ENCODE measurements around the gene DGUOK. TPM values are rescaled to one million over a fixed set of nuclear protein-coding genes. Genes with fewer than 3 reads are reported as not detected.

The DGUOK gene
- total RNA-seq, 1 donor from 2014 or later, result 98.0 TPM

DNA sequence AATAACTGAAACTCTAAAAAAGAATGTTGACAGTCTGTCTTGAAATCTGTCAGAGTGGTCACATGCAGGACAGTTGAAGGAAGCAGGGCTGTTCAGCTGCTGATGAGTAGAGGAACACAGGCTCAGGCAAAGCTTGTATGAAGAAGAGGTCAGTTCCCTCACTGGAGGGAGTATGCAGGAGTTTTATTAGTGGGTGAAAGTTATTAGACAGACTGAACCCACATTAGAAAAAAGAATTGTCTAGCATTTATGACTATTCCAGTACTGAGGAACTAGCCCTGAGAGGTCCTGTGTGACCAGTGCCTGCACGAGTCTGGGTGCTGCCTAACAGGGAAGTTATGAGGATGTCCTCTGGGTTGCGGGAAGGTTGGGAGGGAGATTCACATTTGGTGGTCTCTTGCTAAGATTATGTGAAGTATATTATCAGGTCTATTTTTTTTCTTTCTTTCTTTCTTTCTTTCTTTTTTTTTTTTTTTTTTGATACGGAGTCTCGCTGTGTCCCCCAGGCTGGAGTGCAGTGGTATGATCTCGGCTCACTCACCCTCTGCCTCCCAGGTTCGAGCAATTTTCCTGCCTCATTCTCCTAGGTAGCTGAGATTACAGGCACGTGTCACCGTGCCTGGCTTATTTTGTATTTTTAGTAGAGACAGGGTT, 67.6 kb downstream of the DGUOK start:
- intact Hi-C loops (cut with micrococcal nuclease), result loop anchor here (1.0 kb wide), 1 partner anchor 8 kb away; no protein-coding TSS in a partner anchor
- Mint-ChIP-seq H3K27me3 (ENCODE audit: insufficient read depth) (no peaks in the 10 kb centered on the region), H3K4me3 (no peak overlapping the region), H3K4me1 (ENCODE audit: low read depth) (peaks cover 52% of the 10 kb centered on the region), H3K36me3 (ENCODE audit: low read depth) (peaks cover 40% of the 10 kb centered on the region), H3K27ac (peak overlapping the region; percentile 14), H3K9me3 (peaks cover 16% of the 10 kb centered on the region)
- no peak for DNase-seq (ENCODE audit: low spot score)

DNA sequence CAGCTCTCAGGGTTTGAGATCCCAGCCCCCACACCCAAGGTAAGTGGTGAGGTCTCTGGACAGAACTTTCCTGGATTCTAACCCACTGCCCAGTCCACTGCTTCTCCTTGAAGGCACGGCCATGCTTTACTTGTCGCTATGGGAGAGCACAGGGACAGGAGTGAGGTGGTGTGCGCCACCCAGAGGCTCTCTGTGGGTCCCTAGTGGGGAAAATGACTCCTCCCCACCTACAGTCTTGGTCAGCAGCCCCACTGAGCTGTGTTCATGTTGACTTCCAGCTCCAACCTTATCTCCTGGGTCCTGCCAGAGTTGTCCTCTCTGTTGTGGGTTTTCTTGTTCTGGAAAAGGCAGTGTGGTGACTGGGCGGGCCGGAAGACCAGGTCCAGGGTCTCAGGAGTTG, 69.1 kb downstream of the DGUOK start:
- peaks cover 54% of the 10 kb centered on the region for H3K4me1 Mint-ChIP-seq (ENCODE audit: low read depth)
- H3K27me3 Mint-ChIP-seq (ENCODE audit: insufficient read depth), result no peaks in the 10 kb centered on the region
- peaks cover 25% of the 10 kb centered on the region for H3K36me3 Mint-ChIP-seq (ENCODE audit: low read depth)
- intact Hi-C loops (cut with micrococcal nuclease), result no loop called here
- H3K9me3 Mint-ChIP-seq, result peaks cover 9% of the 10 kb centered on the region
- no peak overlapping the region for H3K27ac Mint-ChIP-seq
- no peak for DNase-seq (ENCODE audit: low spot score)
- no peak overlapping the region for H3K4me3 Mint-ChIP-seq

DNA sequence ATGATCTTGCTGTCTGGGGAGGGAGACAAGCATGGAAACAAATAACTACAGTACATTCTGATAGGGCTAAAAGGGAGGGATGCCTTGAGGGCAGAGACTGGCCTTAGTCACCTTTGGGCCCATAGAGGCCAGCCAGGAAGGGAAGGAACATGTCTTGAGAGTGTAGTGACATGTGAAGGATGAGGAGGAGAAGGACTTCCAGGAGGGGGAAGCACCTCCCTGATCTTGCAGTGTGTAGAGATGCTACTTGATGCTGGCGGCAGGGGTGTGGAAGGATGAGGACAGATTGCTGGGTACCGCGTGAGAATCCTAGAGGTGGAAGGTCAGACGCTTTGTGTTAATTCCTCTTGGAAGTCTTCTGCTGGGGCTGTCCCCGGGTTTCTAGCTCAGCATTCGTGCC, 71.1 kb downstream of the DGUOK start:
- no peak for DNase-seq (ENCODE audit: low spot score)
- Mint-ChIP-seq H3K36me3 (ENCODE audit: low read depth) (peaks cover 11% of the 10 kb centered on the region), H3K4me1 (ENCODE audit: low read depth) (peaks cover 67% of the 10 kb centered on the region), H3K9me3 (no peaks in the 10 kb centered on the region), H3K27ac (peak overlapping the region; percentile 1), H3K4me3 (no peak overlapping the region), H3K27me3 (ENCODE audit: insufficient read depth) (peaks cover 2% of the 10 kb centered on the region)
- intact Hi-C loops (cut with micrococcal nuclease), result no loop called here

DNA sequence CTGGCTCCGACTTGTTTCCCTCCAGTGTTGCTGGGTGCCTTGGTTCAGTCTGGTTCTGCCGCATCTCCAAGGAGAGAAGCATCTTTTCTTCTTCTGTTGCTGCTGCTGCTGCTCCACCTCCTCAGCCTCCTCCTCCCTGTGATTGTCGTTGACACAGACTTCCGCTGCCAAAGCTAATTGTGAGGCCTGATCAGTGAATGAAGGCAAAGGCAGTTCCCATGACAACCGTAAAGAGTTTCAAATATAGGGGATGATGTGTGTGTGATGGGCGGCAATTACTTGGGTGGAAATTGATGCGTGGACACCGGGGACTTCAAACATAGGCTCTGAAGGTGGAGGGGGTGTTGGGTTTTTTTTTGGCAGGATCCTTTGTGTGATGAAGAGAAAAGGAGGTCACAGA, 71.8 kb downstream of the DGUOK start:
- Mint-ChIP-seq H3K27me3 (ENCODE audit: insufficient read depth) (peaks cover 2% of the 10 kb centered on the region), H3K4me3 (no peak overlapping the region), H3K27ac (peak overlapping the region; percentile 83), H3K9me3 (no peaks in the 10 kb centered on the region), H3K36me3 (ENCODE audit: low read depth) (peaks cover 12% of the 10 kb centered on the region), H3K4me1 (ENCODE audit: low read depth) (peaks cover 70% of the 10 kb centered on the region)
- intact Hi-C loops (cut with micrococcal nuclease), result no loop called here
- no peak for DNase-seq (ENCODE audit: low spot score)

DNA sequence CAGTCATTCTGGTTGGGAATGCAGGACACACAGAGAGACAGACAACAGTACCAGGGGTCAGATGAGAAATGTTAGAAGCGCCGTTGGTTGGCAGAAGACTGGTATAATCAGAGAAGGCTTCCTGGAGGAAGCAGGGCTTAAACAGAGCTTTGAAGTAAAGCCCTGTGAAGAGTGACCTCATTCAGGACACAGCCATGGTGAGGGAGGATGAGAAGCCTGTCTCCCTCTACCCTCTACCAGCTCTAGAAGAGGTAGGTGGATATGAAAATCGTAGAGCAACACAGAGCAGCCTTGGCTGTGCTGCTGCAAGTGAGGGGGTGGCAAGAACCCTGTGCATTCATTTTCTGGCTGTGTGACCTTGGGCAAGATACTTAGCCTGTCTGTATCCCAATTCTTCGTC, 72.3 kb downstream of the DGUOK start:
- no peak overlapping the region for H3K4me3 Mint-ChIP-seq
- DNase-seq (ENCODE audit: low spot score), result no peak
- no peaks in the 10 kb centered on the region for H3K9me3 Mint-ChIP-seq
- peaks cover 70% of the 10 kb centered on the region for H3K4me1 Mint-ChIP-seq (ENCODE audit: low read depth)
- peak overlapping the region; percentile 83 for H3K27ac Mint-ChIP-seq
- peaks cover 8% of the 10 kb centered on the region for H3K36me3 Mint-ChIP-seq (ENCODE audit: low read depth)
- intact Hi-C loops (cut with micrococcal nuclease), result no loop called here
- H3K27me3 Mint-ChIP-seq (ENCODE audit: insufficient read depth), result peaks cover 2% of the 10 kb centered on the region

DNA sequence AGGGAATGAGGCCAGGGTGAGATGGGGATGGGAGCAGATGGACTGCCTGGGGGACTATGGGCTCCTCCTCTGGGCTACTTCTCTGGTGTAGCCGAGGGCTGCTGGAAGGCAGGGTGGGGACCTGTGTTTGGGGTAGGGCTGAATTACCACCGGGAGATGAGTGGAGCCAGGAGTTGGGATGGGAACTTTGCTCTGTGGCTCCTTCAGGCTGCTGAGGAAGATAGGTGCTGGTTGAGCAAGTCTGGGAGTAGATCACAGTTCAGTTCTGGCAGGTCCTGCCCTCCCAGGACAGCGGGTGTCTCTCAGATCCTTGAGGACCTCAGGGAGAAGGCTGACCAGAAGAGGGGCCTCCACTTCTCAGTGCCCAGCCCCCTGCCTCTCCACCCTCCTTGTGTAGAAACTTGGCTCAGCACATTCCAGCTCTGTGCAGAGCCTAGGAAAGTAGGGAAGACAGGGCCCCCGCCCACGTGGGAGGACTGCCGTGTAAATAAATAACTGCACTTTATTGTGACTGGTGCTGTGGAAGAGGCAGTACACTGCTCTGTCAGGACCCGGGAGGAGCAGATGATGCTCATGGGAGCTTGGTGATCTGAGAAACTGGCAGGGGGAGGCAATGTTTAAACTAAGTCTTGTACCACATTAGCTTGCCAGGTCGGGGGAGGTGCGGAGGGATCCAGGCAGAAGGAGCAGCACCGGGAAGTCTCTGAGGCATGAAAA, 73.4 kb downstream of the DGUOK start:
- H3K27ac Mint-ChIP-seq, result no peak overlapping the region
- H3K27me3 Mint-ChIP-seq (ENCODE audit: insufficient read depth), result peaks cover 2% of the 10 kb centered on the region
- H3K9me3 Mint-ChIP-seq, result no peaks in the 10 kb centered on the region
- DNase-seq (ENCODE audit: low spot score), result no peak
- intact Hi-C loops (cut with micrococcal nuclease), result loop anchor here (5.0 kb wide), 1 partner anchor 122 kb away; no protein-coding TSS in a partner anchor
- peaks cover 75% of the 10 kb centered on the region for H3K4me1 Mint-ChIP-seq (ENCODE audit: low read depth)
- no peak overlapping the region for H3K4me3 Mint-ChIP-seq
- H3K36me3 Mint-ChIP-seq (ENCODE audit: low read depth), result peaks cover 5% of the 10 kb centered on the region

DNA sequence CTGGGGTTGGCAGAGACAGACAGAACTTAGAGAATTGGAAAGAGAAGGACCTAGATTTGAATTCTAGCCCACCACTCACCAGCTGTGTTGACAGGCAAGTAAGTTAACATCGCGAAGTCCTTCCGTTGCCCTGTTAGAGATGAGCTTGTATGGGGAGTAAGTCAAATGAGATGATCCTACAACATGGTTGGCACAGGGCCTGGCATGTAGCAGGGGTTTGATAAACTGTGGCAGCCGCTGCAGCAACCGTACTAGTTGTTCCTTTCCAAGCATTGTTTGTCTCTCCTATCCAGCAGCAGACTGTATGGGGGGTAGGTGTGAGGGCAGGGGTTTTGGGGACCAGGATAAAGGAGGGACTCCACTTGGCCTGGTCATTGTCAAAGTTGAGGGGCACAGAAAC, 74.0 kb downstream of the DGUOK start:
- H3K4me1 Mint-ChIP-seq (ENCODE audit: low read depth), result peaks cover 79% of the 10 kb centered on the region
- H3K4me3 Mint-ChIP-seq, result no peak overlapping the region
- H3K36me3 Mint-ChIP-seq (ENCODE audit: low read depth), result peaks cover 10% of the 10 kb centered on the region
- peaks cover 2% of the 10 kb centered on the region for H3K27me3 Mint-ChIP-seq (ENCODE audit: insufficient read depth)
- H3K27ac Mint-ChIP-seq, result no peak overlapping the region
- intact Hi-C loops (cut with micrococcal nuclease), result loop anchor here (5.0 kb wide), 1 partner anchor 122 kb away; no protein-coding TSS in a partner anchor
- DNase-seq (ENCODE audit: low spot score), result no peak
- no peaks in the 10 kb centered on the region for H3K9me3 Mint-ChIP-seq

DNA sequence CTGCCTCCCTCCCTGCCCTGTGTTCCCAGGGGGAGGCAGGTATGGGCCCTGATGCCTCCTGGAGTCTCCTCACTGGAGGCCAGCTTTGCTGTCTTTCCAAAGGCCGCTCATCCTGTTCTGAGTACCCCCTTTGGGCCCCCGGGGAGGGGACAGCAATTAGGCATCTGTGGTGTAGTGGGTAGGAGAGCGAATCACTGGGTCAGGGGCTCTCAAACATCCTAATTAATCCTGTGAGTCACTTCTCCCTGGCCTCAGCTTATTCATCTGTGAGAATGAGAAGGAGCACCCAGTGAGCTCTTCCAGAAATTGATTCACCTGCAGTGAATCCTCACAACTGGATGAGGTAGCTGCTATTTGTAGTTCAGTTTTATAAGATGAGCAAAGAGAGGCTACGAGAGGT, 74.4 kb downstream of the DGUOK start:
- H3K9me3 Mint-ChIP-seq, result no peaks in the 10 kb centered on the region
- H3K27me3 Mint-ChIP-seq (ENCODE audit: insufficient read depth), result peaks cover 2% of the 10 kb centered on the region
- peaks cover 79% of the 10 kb centered on the region for H3K4me1 Mint-ChIP-seq (ENCODE audit: low read depth)
- intact Hi-C loops (cut with micrococcal nuclease), result loop anchor here (5.0 kb wide), 1 partner anchor 121 kb away; no protein-coding TSS in a partner anchor
- DNase-seq (ENCODE audit: low spot score), result no peak
- H3K4me3 Mint-ChIP-seq, result peak overlapping the region; percentile 68
- peaks cover 10% of the 10 kb centered on the region for H3K36me3 Mint-ChIP-seq (ENCODE audit: low read depth)
- H3K27ac Mint-ChIP-seq, result peak overlapping the region; percentile 56

DNA sequence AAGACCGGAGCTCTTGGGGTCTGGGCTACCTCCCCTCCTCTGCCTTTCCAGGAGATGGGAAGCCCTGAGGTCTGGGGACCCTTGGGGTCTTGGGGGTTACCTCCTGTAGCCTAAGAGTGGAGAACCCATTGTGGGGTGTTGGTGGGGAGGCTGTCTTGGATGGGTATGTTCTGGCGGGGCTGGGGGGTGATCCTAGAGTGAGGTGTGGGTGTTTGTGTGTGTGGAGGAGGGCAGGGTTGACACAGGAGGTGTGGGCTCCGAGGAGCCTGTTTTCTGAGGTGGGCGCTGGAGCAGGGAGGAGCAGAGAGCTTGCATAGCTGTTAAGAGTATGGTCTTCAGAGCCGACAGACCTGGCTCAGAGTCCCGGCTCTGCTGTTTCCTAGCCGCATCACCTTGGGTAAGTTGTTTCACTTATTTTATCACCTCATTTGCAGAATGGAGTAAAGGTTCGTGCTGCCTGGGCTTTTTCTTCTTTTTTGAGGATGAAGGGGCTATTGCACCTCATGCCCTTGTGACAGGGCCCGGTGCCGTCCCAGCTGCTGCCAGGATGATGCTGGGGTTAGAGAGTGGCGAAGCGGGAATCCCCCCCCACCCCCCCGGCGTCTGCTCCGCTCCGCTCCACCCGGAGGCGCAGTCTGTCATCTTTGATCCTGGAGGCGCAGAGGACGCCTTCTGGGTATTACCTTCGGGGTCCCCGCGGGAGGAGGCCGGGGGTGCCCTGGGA, 75.3 kb downstream of the DGUOK start:
- Mint-ChIP-seq H3K27ac (peak overlapping the region; percentile 15), H3K36me3 (ENCODE audit: low read depth) (peaks cover 11% of the 10 kb centered on the region), H3K27me3 (ENCODE audit: insufficient read depth) (peaks cover 2% of the 10 kb centered on the region), H3K9me3 (no peaks in the 10 kb centered on the region), H3K4me3 (peak overlapping the region; percentile 68), H3K4me1 (ENCODE audit: low read depth) (peaks cover 77% of the 10 kb centered on the region)
- DNase-seq (ENCODE audit: low spot score), result no peak
- intact Hi-C loops (cut with micrococcal nuclease), result loop anchor here (1.0 to 5.0 kb wide), 7 partner anchors 15 to 197 kb away; partner anchors contain the start of genes BOLA3, DGUOK and MTHFD2

DNA sequence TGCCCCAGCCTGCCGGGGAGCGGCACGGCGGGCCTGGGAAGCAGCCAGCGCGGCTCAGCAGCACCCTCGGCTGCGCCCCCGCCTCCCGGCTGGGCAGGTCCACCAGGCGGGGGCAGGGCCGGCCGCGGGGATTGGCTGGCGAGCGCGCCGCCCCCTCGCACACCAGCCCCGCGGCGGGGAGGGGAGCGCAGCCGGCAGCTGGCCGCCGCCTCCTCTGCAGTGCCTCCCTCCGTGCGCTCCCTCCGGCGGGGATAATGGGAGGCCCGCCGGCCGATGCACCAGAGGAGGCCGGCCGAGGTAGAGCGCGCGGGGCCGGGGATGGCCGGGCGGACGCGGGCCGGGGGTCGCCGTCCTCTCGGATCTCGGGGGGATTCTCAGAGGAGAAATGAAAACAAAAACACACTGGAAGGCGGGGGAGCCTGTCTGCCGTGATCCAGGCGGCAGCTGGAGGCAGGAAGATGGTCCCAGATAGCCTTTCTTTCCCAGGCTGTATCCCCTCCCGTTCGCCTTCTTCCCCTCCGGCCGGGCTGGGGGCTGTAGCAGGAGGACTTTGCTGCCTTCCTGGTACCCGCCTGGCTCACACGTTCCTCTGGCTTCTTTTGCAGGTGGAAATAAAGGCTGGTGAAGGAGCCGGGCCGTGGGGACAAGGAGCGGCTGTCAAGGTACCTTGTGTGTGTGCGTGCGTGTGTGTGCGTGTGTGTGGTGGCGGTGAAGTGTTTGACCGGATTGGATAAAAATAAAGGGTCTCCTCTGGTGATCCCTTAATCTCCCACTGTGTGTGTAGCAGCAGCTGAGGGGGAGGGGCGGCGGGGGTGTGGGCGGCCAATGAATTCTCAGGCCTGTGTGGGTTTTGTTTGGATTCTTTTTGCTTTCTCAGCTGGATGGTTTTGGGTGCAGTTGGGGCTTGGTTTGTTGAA, 76.1 kb downstream of the DGUOK start:
- intact Hi-C loops (cut with micrococcal nuclease), result loop anchor here (1.0 to 5.0 kb wide), 7 partner anchors 15 to 196 kb away; partner anchors contain the start of genes BOLA3, DGUOK and MTHFD2
- peak overlapping the region; percentile 89 for H3K4me3 Mint-ChIP-seq
- no peaks in the 10 kb centered on the region for H3K9me3 Mint-ChIP-seq
- peaks cover 69% of the 10 kb centered on the region for H3K4me1 Mint-ChIP-seq (ENCODE audit: low read depth)
- peak; percentile 81 for DNase-seq (ENCODE audit: low spot score)
- H3K27ac Mint-ChIP-seq, result peak overlapping the region; percentile 66
- H3K27me3 Mint-ChIP-seq (ENCODE audit: insufficient read depth), result peaks cover 2% of the 10 kb centered on the region
- peaks cover 11% of the 10 kb centered on the region for H3K36me3 Mint-ChIP-seq (ENCODE audit: low read depth)

DNA sequence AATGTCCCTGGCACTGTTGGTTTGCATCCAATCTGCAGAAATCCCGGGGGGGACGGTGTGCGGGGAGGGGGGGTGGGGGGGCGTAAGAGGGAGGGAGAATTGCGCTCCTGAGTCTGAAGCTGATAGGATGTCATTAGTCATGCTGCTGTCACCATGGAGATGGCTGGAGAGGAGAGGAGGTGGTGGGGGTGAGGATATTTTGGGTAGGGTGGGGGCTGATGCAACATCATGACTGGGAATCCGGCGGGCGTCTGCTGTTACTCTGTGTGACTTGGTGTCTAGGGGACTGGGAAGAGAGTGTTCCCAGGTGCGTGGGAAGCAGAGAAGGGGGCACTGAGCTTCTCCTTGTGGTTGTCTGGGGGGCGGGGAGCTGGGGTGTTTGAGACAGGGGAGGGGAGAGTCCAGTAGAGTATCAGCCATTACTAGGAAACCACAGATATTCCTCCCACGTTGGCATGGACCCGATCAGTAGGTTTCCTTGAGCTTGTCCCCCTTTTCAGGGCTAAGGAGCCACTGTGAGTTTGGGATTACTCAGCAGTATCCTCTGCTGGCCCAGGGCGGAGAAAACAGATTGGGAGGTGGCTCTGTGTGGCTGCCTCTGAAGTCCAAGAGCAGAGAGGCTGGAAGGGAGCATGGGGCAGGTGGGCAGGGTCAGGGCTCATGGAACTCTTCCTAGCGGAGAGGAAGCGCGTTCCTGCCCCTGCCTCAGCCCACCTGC, 77.0 kb downstream of the DGUOK start:
- Mint-ChIP-seq H3K4me1 (ENCODE audit: low read depth) (peaks cover 68% of the 10 kb centered on the region), H3K9me3 (no peaks in the 10 kb centered on the region), H3K4me3 (peak overlapping the region; percentile 64), H3K27me3 (ENCODE audit: insufficient read depth) (peaks cover 2% of the 10 kb centered on the region), H3K36me3 (ENCODE audit: low read depth) (peaks cover 9% of the 10 kb centered on the region), H3K27ac (no peak overlapping the region)
- DNase-seq (ENCODE audit: low spot score), result no peak
- intact Hi-C loops (cut with micrococcal nuclease), result loop anchor here (2.0 to 5.0 kb wide), 4 partner anchors 29 to 195 kb away; partner anchors contain the start of genes BOLA3 and MTHFD2
